B cell (primary cell): ENCODE data around the gene PRKN.

ENCODE experiments used
- CTCF ChIP-seq: fragments of 200-600 bp; IDR thresholded peaks from one replicate; pipeline ENCODE4 v1.8.0; 2022; ENCODE audit warnings: antibody characterized with exemption, mild to moderate bottlenecking
- EZH2 ChIP-seq: IDR thresholded peaks from 2 replicates; pipeline ENCODE4 v1.6.1; 2012; ENCODE audit warnings: borderline replicate concordance, low read depth, mild to moderate bottlenecking, moderate library complexity, low read length; ENCODE audit not compliant: insufficient read depth, poor library complexity, severe bottlenecking

GRCh38 chr6:161721511-161721910, 1006.1 kb downstream of the PRKN start:
- TF ChIP-seq EZH2: no peak
- TF ChIP-seq CTCF: no peak
